Bronchus fibroblast of lung (primary cell): Measurements from ENCODE around the gene SLC19A1. TPM values are rescaled to one million over a fixed set of nuclear protein-coding genes. Genes with fewer than 3 reads are reported as not detected.

Experiments used
- total RNA-seq: library from RNA; depleted of rRNA; stranded (reverse); fragments of >200 nt; gene quantifications from 2 replicates; pipeline ENCODE4 v1.2.3, GENCODE V29; 2015

The SLC19A1 gene
- 17.5 and 22.7 TPM in 2 replicates for total RNA-seq

DNA sequence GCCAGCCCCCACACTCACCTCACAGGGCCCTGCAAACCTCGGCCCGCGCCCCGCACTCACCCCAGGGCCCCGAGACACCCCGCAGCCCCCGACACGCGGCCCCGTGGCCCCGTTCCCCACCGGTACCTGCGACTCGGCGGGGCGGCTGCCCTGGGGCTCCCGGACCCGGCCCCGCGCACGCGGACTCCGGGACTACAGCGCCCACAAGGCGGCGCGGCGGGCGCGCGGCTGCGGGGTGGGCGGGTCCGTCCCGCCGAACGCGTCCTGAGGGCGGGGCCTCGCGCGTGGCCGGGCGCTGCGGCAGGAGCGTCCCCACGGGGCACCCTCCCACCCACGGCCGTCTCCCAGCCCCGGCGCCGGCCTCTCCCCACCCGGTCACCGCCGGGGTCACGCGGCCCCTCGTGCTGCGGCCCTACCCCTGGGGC is at the start of gene SLC19A1:
Gene SLC19A1, minus strand, starts transcription at position 199 of the 425 bp plus-strand sequence. CDS start 4,481 bp downstream, outside the sequence.

Other genes with a start within 250 kb of the SLC19A1 start
- gene COL18A1, start 137.3 kb downstream of the SLC19A1 start, total RNA-seq = 100 TPM in 2 replicates
- gene PCBP3, start 101.3 kb upstream of the SLC19A1 start, total RNA-seq = 5.2 and 10.6 TPM in 2 replicates